NCI-H748 treated with DMSO at 0.1 percent for 48 hours (cell line): ENCODE data around the gene GPATCH1.

Experiments
- DNase-seq: peaks from one replicate; lab custom pipeline; 2025; lab: John Stamatoyannopoulos, UW

The GPATCH1 gene

DNA sequence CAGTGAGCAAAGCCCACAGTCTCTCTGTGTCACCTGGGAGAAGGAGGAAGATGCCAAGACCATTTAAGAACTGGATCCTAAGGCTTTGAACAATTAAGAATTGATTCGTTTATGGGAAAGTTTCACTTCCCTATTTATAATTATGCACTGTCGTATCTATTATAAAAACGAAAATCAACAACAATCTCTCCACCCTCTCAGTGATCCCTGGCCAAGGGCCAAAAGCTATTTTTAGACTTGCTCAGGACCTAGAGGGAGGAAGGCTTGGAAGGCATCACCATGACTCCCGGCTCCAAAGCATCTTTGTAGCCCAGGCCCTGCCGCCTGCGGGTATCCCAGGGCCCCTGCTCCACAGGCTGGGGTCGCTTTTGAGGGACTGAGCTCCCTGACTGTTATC, 17.6 kb upstream of the GPATCH1 start:
- peak; percentile 35 for DNase-seq

DNA sequence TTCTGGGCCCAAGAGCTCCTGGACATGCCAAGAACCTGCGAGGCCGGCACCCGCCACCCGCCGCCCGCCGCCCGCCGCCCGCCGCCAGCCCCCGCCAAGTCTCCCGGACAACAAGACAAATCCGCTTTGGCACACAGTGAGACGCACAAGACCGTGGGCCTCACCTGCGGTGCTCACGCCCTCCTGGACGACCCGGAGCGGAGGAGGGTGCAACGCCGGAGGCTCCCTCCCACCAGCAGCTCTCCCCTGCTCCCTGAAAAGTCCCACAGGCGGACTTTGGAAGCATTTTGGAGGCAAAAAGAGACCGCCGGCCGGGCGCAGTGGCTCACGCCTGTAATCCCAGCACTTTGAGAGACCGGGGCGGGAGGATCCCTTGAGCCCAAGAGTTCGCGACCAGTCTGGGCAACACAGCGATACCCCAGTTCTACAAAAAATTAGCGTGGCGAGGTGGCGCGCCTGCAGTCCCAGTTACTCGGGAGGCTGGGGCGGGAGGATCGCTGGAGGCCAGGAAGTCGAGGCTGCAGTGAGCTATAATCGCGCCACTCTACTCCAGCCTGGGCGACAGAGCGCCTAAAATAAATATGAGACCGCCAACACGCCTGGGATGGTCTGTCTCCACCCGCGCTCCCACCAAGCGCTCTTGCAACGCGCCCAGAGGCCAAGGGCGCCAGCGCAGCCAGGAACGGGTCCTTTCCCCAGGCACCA, 17.1 kb upstream of the GPATCH1 start:
- DNase-seq: no peak

DNA sequence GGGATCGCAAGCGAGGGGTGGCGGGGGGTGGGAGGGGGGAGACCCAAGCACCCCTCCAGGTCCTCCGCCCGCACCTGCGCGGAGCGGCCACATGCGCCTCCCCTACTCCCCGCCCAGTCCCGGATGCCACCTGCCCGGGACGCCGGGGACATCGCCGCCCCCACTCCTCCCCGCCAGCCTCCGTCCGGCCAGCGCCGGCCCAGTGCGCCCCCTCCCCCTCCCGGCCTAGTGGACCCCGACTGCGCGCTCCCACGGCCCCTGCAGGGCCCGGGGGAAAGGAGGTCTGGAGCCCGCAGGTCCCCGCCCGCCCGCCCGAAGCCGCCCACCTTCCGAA, 16.6 kb upstream of the GPATCH1 start:
- peak; percentile 48 for DNase-seq

DNA sequence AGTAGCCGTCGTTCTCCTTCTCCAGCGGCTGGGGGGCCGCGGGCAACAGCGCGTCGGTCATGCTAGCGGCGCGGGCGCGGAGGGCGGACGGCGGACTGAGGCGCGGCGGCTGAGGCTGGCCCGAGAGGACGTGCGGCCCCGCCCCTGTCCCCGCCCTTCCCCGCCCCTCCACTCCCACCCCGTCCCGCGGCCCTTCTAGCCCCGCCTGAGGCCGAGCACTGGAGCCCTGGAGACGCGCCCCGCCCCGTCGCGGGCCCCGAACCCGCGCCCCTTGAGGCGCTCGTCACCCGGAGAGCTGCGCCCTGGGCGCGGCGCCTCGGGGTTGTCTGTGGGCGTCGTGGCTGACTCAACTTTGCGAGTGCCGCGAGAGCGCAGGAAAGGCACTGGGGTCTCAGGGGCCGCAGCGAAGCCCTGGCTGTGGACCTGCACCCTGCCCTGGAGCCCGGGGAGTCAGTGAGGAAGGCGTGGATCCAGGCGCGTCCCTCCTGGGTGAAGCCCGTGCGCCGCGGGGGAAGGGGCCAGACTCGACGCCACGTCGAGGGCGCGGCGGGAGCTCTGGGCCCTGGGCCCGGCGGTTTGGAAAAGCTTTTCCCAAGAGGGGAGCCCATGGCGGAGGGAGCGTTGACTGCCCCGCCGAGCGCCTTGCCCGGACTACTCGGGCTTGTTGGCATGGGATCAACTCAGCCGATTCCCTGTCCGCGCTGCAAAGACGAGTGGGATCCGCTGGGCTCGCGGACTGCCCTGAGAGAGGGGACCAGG, 16.0 kb upstream of the GPATCH1 start, which contains the start of gene RHPN2:
TSS of gene RHPN2 (minus strand) at position 97 of the 759 bp plus-strand sequence. CDS start at position 61, 36 bp downstream.
- DNase-seq: peak; percentile 49

DNA sequence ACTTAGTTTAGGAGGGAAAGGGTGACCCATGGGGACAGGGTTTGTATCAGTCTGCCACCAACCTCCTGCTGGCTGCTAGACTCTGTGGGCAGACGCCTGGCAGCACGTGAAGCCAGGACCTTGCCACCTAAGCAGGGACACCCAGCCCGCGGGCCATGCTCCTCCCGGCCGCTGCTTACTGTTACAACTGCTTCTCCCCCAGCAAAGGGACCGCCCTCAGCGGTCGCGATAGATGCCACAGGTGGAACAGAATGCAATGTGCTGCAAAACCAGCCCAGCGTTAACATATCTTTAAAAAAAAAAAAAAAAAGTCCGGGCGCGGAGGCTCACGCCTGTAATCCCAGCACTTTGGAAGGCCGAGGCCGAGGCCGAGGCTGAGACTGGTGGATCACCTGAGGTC, 14.4 kb upstream of the GPATCH1 start:
- no peak for DNase-seq

DNA sequence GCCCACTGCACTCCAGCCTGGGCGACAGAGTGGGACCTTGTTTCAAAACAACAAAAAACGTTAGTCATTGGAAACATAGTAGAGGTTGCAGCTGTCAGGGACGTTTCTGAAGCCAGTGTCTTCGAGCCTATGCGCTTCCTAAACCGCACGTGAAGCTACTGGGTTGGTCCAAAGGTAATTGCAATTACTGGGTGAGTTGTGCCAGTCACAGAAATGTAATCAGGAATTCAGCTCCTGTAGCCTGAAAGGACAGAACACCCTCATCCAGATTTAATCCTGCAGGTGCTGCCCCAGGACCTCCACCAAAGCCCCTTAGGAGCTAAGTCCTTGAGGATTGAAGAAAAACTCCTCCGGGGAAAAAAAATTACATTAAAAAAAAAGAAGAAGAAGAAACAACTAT, 13.9 kb upstream of the GPATCH1 start:
- DNase-seq: no peak

DNA sequence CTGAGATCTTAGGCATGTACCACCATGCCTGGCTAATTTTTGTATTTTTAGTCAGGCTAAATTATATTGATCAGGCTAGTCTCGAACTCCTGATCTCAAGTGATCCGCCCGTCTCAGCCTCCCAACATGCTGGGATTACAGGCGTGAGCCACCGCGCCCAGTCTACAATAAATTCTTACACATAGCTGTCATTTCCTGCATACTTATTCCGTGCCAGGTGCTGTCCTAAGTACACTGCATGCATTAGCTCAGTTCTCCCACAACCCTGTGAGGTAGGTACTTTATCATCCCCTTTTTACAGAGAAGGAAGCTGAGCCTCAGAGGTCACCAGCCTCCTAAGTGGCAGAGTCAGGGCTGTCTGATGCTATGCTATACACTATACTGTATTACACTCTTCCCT, 9.1 kb upstream of the GPATCH1 start:
- no peak for DNase-seq

DNA sequence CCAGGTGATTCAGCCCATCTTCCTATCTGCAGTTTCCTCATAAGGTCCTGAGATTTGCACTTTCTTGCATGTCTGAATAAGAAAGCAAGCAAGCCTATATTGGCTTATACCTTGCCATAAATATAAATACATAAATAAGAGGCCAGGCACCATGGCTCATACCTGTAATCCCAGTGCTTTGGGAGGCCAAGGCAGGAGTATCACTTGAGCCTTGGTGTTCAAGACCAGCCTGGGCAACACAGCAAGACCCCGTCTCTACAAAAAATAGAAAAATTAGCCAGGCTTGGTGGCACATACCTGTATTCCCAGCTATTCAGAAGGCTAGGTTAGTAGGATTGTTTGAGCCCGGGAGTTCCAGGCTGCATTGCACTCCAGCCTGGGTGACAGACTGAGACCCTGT, 5.5 kb upstream of the GPATCH1 start:
- DNase-seq: no peak

DNA sequence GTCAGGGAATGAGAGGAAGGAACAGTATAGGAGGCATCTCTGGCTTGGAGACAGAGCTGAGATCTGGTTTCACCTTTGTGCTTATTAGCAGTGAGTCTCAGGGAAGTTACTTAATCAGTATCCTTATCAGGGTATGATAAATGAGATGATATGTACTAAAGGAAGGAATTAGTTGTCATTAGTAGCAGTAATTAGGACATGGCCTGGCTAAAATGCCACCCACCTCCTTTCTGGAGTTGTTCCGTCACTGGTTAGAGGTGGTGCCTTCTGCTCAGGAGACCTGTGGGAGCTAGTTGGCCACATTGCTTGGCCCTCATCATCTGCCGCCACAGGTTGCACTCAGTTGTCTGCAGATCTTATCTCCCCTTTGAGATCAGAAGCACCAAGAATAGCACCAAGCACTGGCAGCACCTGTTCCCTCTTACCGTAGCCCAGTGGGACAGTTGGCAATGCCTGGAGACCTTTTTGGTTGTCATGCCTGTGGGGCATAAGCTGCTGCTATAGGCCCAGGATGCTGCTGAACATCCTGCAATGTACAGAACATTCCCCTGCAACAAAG, 4.7 kb downstream of the GPATCH1 start:
- DNase-seq: no peak

DNA sequence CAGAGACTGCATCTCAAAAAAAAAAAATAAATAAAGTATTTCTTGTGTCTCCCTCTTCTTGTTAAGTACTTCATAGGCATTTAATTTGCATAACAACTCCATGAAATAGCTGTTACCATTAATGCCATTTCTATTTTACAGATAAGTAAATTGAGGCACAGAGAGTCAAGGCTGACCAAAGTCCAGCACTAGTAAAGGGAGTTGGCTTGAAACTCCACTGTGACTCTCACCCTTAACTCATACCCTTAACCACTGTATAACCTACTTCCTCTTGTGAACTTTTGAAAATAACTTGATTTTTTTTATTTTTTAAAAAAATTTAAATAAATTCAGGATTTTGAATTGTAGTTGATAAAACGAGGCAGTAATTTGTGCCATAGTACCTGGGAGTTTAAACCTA, 6.0 kb downstream of the GPATCH1 start:
- no peak for DNase-seq

DNA sequence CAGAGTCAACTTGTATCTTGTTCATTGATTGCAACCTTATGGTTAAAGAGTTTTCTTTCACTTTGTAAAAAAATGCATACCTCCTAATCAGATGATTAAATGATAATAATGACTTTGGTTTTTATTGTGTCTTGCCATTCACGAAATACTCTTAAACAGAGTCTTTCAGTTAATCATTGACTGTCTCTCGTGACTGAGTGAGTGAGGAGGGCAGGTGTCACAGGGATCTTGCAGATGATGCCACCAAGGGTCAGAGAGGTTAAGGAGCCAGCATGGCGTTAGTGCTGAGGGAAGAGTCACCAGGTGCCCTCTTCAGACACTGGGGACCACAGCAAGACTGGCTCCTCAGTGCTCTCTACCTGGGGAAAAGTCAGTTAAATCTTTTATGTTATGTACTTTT, 8.0 kb downstream of the GPATCH1 start:
- DNase-seq: no peak

DNA sequence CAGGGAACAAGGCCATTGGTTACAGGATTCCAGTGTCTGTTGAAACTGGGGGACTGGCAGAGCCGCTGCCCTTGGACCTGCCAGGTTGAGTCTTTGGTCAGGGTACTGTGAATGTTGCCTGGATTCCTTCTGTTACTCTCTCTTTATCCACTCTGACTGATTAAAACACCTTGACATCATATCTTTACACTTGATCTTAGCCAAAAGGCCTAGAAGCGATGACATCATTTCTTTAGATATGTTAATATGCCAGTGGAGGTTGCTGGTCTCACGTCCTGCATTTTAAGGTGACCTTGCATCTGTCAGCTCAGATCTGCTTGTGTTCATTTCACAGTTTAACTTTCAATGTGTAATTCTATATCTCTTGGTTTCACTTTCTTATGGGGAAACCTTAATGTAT, 9.2 kb downstream of the GPATCH1 start:
- no peak for DNase-seq

DNA sequence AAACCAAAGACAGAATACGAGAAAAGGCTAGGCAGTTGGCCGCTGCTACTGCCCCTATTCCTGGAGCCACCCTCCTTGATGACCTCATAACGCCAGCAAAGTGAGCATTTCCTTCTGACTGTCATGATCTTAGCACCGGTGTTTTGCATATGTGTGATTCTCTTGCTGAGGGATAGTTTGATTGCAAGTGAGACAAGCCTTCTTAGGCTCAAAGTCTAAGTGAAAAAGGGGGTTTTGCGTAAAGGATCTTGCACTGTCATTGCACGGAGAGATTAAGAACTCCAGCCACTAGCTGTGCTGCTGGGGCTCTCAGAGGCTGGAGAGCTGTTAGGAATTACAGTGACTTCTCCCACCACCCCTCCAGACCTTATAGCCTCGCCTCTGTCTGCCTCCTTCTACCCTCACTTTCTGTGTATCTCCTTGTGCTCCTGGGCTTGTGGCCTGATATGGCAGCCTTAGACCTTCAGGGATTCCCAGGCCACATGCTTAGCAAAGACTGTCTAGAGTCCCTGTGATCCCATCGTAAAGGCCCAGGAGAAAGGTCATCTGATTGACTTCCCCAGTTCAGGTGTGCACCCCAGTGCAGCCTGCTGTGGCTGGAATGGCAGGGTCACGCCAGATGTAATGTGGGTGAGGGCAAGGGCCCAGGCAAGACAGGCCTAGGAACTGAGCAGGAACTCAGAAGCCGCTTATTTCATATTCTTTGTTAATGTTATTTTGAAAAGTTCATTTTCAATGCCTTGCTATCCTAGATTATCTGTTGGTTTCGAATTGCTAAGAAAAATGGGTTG, 12.6 kb downstream of the GPATCH1 start:
- DNase-seq: no peak

DNA sequence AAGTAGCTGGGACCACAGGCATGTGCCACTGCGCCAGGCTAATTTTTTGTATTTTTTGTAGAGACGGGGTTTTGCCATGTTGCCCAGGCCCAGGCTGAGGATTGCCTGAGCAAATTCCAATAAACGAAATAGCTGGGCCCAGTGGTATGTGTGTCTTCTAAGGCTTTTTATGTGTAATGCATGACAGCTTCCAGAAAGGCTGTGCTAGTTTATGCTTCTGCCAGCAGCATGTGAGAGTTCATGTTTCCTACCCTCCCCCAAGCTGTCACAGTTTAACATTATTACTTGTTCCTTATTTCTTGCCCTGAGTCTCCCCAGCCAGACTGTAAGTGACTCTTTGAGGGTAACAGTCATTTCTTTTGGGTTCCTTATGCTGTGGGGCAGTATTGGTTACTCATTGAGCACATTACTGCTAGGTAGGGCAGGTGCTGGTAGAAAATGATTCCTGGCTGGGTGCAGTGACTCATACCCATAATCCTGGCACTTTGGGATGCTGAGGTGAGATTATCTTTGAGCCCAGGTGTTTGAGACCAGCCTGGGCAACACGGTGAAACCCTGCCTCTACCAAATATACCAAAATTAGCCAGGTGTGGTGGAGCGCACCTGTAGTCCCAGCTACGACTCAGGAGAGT, 13.6 kb downstream of the GPATCH1 start:
- no peak for DNase-seq

DNA sequence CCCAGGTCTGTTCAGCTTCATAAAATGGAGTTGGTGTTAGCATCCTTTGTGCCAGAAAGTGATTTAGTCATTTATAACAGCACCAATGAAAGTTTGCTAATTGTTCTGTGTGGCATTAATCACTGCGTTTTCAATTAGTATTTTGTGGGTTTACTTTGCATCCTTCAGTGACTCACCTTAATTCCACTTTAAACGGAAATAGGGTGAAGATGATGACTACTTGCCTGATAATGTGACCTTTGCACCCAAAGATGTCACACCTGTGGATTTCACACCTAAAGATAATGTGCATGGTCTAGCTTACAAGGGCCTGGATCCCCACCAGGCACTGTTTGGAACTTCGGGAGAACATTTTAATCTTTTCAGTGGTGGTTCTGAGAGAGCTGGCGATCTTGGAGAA, 15.0 kb downstream of the GPATCH1 start:
- DNase-seq: no peak

DNA sequence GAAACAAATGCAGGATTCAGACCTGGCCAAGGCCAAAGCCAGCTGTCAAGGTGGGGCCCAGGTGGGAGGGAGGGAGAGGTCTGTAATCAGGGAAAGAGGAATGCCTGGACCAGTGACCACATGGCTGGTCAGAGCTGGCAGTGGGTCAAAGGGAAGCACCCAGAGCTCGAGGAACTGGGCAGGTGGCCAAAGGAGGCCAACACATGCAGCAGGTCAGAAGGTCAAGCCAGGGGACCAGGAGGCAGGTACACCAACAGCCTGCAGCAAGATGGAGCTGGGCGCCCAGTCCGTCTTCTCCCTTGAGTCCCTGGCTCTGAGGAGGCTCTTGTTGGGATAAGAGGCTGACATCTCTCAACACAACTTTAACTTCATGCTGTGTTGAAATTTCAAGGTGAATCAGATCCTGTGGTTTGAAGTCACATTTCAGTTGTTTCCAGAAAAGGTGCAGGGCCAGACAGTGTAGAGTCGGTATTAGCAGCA, 17.1 kb downstream of the GPATCH1 start:
- no peak for DNase-seq

DNA sequence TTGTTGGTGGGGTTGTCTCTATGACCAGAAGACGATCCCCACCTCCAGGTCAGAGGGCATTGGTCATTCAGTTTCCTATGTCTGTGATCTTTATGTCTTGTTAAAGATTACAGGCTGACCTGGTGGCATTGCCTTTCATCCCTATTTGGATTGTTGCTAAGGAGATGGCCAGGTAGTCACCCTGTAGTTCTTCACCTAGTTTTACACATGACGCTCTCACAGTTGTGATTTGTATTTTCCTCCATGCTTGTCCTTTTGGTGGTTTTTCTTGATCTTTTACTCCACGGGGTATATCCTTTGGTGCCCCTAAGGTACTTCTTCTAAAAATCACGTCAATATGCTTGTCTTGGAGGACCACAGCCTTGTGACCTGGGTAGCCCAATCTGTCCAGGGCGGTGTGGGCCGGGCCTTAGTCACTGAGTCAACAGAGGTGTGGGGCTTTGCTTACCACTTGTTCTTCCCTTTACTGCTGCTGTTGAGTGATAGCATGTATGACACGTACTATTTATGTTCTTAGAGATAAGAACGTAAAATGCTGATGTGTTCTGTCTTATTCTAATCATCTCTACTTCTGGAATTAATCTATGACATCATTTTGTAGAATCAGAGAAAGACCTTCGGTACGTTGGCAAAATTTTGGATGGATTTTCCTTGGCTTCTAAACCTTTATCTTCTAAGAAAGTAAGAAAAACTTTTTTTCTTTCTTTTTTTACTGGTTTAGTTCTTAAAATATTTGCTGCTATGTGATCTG, 20.1 kb downstream of the GPATCH1 start:
- no peak for DNase-seq

DNA sequence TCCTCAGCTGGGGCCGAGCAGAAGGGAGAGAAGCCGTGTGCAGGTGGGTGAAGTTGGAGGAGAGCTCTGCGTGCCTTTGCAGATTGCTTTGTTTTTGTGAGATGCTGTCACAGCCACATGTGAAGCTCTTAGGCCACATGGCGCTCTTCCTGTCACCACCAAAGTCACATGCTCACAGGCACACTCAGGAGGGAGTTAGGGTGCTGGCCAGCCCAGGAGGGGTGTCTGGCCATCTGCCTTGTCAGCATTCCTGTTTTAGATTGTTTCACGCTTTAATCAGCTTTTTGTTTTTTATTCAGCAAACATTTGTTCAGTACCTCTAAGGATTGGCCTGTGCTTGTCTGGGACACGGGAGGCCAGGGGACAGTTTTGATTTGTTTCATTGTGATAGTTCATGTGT, 21.9 kb downstream of the GPATCH1 start:
- no peak for DNase-seq

DNA sequence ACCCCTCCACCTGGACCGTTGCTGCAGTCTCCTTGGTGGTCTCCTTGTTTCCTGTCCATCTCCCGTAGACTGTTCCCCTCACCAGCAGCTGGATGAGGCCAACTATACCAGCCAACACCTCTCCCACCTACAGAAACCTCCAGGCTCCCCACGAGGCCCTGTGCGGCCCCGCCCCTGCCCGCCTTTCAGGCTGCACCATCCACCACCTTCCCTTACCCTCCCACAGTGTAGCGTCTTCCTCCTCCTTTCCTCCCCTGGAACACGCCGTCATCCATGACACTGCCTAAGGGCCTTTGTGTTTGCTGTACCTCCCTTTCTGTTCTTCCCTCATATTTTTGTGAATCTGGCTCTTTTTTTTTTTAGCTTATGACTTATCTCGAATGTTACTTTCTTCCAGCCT, 27.2 kb downstream of the GPATCH1 start:
- no peak for DNase-seq

DNA sequence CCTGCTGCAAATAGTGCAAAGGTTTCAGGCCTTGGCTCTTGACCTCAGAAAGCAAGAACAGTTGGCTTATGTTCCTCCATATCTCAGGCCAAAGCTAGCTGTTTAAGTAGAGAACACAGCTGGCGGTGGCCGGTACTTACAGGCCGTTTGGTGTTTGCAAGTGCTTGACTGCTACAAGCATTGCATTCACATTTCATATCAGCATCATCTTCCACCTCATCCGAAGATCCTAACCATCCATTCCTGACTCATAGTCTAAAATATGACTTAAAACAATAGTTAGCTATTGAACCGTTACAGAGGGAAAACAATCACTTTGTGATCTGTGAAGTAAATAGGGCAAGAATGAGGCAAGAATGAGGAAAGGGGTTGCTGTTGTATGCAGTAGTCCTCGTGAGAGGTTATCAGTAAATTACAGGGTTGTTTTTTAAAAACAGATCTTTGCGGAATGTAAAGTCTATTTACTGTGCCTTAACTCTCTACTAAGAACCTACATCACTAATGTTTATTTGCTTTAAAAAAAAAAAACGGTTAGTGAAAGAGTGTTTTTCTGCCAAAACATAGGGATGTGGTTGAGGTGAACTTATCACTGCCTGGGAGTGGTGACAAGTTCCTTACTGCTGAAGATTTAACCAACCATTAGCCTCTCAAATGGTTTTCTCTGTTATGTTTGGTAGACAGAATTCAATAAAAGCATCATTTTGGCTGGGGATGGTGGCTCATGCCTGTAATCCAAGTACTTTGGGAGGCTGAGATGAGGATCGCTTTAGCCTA, 29.3 kb downstream of the GPATCH1 start:
- DNase-seq: no peak

DNA sequence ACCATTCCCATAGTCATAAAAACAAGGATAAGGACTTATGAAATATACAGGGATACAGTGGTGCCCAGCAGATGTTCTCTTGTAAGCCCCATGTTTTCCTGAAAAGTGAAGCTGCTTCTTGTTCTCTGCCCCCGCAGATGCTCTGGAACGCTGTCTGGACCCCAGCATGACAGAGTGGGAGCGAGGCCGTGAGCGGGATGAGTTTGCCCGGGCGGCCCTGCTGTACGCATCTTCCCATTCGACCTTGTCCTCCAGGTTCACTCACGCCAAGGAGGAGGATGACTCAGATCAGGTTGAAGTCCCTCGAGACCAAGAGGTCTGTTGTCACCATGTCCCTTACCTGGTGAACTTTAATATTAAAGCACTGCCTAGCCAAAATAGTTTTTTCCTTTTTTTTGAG, 30.6 kb downstream of the GPATCH1 start:
- DNase-seq: no peak
